H1 (cell line): Measurements from ENCODE around the gene PRICKLE3. TPM values are rescaled to one million over a fixed set of nuclear protein-coding genes. Genes with fewer than 3 reads are reported as not detected.

Experiments used
- CTCF ChIA-PET: fragments of 300-600 bp; sonication (Branson Sonifier 250); formaldehyde crosslinking; loops from one replicate; lab custom pipeline; 2021; ENCODE audit not compliant: partially characterized antibody; lab: Charles Lee
- POLR2A ChIA-PET: fragments of 300-600 bp; sonication (Branson Sonifier 250); formaldehyde crosslinking; loops from one replicate; lab custom pipeline; 2021; ENCODE audit warnings: inconsistent platforms; ENCODE audit not compliant: partially characterized antibody; lab: Charles Lee
- DNase-seq, 2 experiments: peaks; one replicate each; pipeline versions ENCODE4 v3.0.0 to v3.0.0-alpha.2; 2010 to 2022; ENCODE audit warnings: low spot score in 2 of 2, low read depth in 1 of 2, mixed read lengths in 1 of 2
- FAIRE-seq: peaks from 2 replicates; lab custom pipeline; 2011; peaks lifted over from hg19 to GRCh38; lab: Jason Lieb, UNC
- H2AFZ ChIP-seq: 2 replicates; pipeline ENCODE4 v1.8.1; 2012; ENCODE audit warnings: low read length, inconsistent platforms
- H2AK5ac ChIP-seq: 2 replicates; pipeline ENCODE4 v1.6.1; 2013; ENCODE audit warnings: low read depth, low read length
- H2BK120ac ChIP-seq: replicated peaks from 2 replicates; pipeline ENCODE3; 2013; ENCODE audit warnings: low read depth, low read length, inconsistent platforms
- H2BK12ac ChIP-seq: 2 replicates; pipeline ENCODE4 v1.6.1; 2013; ENCODE audit warnings: low read depth, low read length
- H2BK15ac ChIP-seq: 2 replicates; pipeline ENCODE4 v1.6.1; 2013; ENCODE audit warnings: low read length
- H2BK20ac ChIP-seq: 2 replicates; pipeline ENCODE4 v1.6.1; 2013; ENCODE audit warnings: low read length
- H2BK5ac ChIP-seq: 2 replicates; pipeline ENCODE4 v1.6.1; 2013; ENCODE audit warnings: low read depth, low read length
- H3K14ac ChIP-seq: 2 replicates; pipeline ENCODE4 v1.6.1; 2013; ENCODE audit warnings: inconsistent platforms; ENCODE audit not compliant: insufficient read length
- H3K18ac ChIP-seq: 2 replicates; pipeline ENCODE4 v1.6.1; 2013; ENCODE audit warnings: low read length; ENCODE audit errors: extremely low read depth
- H3K23ac ChIP-seq: 2 replicates; pipeline ENCODE4 v1.6.1; 2013; ENCODE audit warnings: inconsistent platforms; ENCODE audit not compliant: insufficient read length
- H3K23me2 ChIP-seq: 2 replicates; pipeline ENCODE4 v1.6.1; 2013; ENCODE audit warnings: low read depth, low read length
- H3K27ac ChIP-seq: 2 replicates; pipeline ENCODE4 v1.6.1; 2011; ENCODE audit warnings: low read depth, low read length, inconsistent platforms
- H3K27me3 ChIP-seq, 4 experiments: replicated peaks in 1 of 4; 1 replicate in 1 of 4; 2 replicates in 3 of 4; pipeline versions ENCODE4 v1.6.1 to v1.8.1; 2011 to 2013; ENCODE audit warnings: low read length in 3 of 4, mild to moderate bottlenecking in 3 of 4, inconsistent platforms in 2 of 4, mixed read lengths in 2 of 4, moderate library complexity in 1 of 4; ENCODE audit not compliant: control insufficient read depth in 3 of 4, insufficient read depth in 3 of 4; ENCODE audit errors: extremely low read depth in 1 of 4
- H3K36me3 ChIP-seq, 4 experiments: 2 replicates each; pipeline versions ENCODE4 v1.6.1 to v1.8.1; 2011 to 2013; ENCODE audit warnings: mild to moderate bottlenecking in 4 of 4, low read length in 3 of 4, moderate library complexity in 2 of 4, control low read depth in 1 of 4, inconsistent platforms in 1 of 4; ENCODE audit not compliant: insufficient read depth in 4 of 4, control insufficient read depth in 2 of 4
- H3K4ac ChIP-seq: replicated peaks from 2 replicates; pipeline ENCODE3; 2013; ENCODE audit warnings: low read length, low read depth, mixed read lengths, inconsistent platforms; ENCODE audit not compliant: insufficient read length
- H3K4me1 ChIP-seq, 4 experiments: replicated peaks in 1 of 4; 1 replicate in 1 of 4; 2 replicates in 3 of 4; pipeline versions ENCODE4 v1.6.1 to v1.8.1; 2011 to 2013; ENCODE audit warnings: low read length in 3 of 4, inconsistent platforms in 2 of 4, mixed read lengths in 1 of 4; ENCODE audit not compliant: insufficient read depth in 4 of 4, control insufficient read depth in 3 of 4
- H3K4me2 ChIP-seq, 2 experiments: 2 replicates each; pipeline versions ENCODE4 v1.6.1 to v1.8.1; 2011 to 2013; ENCODE audit warnings: low read depth in 2 of 2, low read length in 2 of 2, control low read depth in 1 of 2, inconsistent platforms in 1 of 2, mild to moderate bottlenecking in 1 of 2; ENCODE audit not compliant: insufficient read depth in 1 of 2
- H3K4me3 ChIP-seq, 4 experiments: fragments of 200-600, 300-600 bp in 1 of 4; sonication (generic), shearing (Covaris generic), sonication (Bioruptor Twin) in 1 of 4; 2 replicates each; pipeline versions ENCODE4 v1.5.1 to v1.8.1; 2011 to 2016; ENCODE audit warnings: low read length in 4 of 4, low read depth in 3 of 4, control low read depth in 2 of 4, inconsistent platforms in 2 of 4, mild to moderate bottlenecking in 2 of 4, mixed read lengths in 1 of 4, moderate library complexity in 1 of 4; ENCODE audit not compliant: insufficient read depth in 2 of 4; ENCODE audit errors: extremely low read depth in 1 of 4
- H3K56ac ChIP-seq: replicated peaks from 2 replicates; pipeline ENCODE3; 2013; ENCODE audit warnings: low read depth, mild to moderate bottlenecking, mixed read lengths, low read length, inconsistent platforms; ENCODE audit not compliant: insufficient read length
- H3K79me1 ChIP-seq: 2 replicates; pipeline ENCODE4 v1.6.1; 2013; ENCODE audit warnings: low read depth, low read length, control low read depth
- H3K79me2 ChIP-seq, 2 experiments: 2 replicates each; pipeline versions ENCODE4 v1.6.1 to v1.8.1; 2012 to 2013; ENCODE audit warnings: low read length in 2 of 2, mild to moderate bottlenecking in 2 of 2, inconsistent platforms in 1 of 2; ENCODE audit not compliant: insufficient read depth in 2 of 2, control insufficient read depth in 1 of 2
- H3K9ac ChIP-seq, 4 experiments: replicated peaks in 1 of 4; 1 replicate in 1 of 4; 2 replicates in 3 of 4; pipeline versions ENCODE4 v1.6.1 to v1.8.1; 2011 to 2013; ENCODE audit warnings: low read depth in 3 of 4, low read length in 3 of 4, control low read depth in 2 of 4, mild to moderate bottlenecking in 2 of 4, moderate library complexity in 2 of 4, inconsistent platforms in 1 of 4; ENCODE audit errors: extremely low read depth in 1 of 4
- H3K9me3 ChIP-seq, 2 experiments: 2 replicates each; pipeline versions ENCODE4 v1.6.1 to v1.8.1; 2012 to 2013; ENCODE audit warnings: mild to moderate bottlenecking in 2 of 2, moderate library complexity in 2 of 2, control low read depth in 1 of 2, inconsistent platforms in 1 of 2, low read depth in 1 of 2, low read length in 1 of 2, mixed read lengths in 1 of 2; ENCODE audit not compliant: insufficient read depth in 2 of 2
- H4K20me1 ChIP-seq, 2 experiments: replicated peaks in 1 of 2; 2 replicates each; pipeline versions ENCODE3 to v1.8.1; 2011 to 2013; ENCODE audit warnings: inconsistent platforms in 2 of 2, low read length in 2 of 2, mild to moderate bottlenecking in 1 of 2; ENCODE audit not compliant: insufficient read depth in 2 of 2, control insufficient read depth in 1 of 2
- H4K5ac ChIP-seq: 2 replicates; pipeline ENCODE4 v1.6.1; 2013; ENCODE audit warnings: low read length, low read depth, mixed read lengths, inconsistent platforms; ENCODE audit not compliant: insufficient read length
- H4K8ac ChIP-seq: 2 replicates; pipeline ENCODE4 v1.8.0; 2013; ENCODE audit warnings: mild to moderate bottlenecking, moderate library complexity, low read length, inconsistent platforms; ENCODE audit not compliant: insufficient read depth; ENCODE audit errors: extremely low read depth
- H4K91ac ChIP-seq: replicated peaks from 2 replicates; pipeline ENCODE3; 2013; ENCODE audit warnings: low read length, mixed read lengths, inconsistent platforms; ENCODE audit not compliant: insufficient read length
- BACH1 ChIP-seq: IDR thresholded peaks from 2 replicates; pipeline ENCODE4 v1.6.1; 2012; ENCODE audit warnings: low read length, improper control_type of control experiment
- BCL11A ChIP-seq, 2 experiments: IDR thresholded peaks; one replicate each; pipeline ENCODE4 v1.6.1; 2011; ENCODE audit warnings: low read depth in 2 of 2, low read length in 2 of 2, mild to moderate bottlenecking in 2 of 2
- BRCA1 ChIP-seq: IDR thresholded peaks from 2 replicates; pipeline ENCODE4 v1.6.1; 2012; ENCODE audit warnings: low read depth, low read length, improper control_type of control experiment
- EGR1 ChIP-seq: IDR thresholded peaks from 2 replicates; pipeline ENCODE4 v1.6.1; 2011; ENCODE audit warnings: low read depth, low read length, borderline replicate concordance
- EP300 ChIP-seq, 2 experiments: IDR thresholded peaks; 1 replicate in 1 of 2; 2 replicates in 1 of 2; pipeline ENCODE4 v1.6.1; 2011 to 2012; ENCODE audit warnings: low read depth in 2 of 2, low read length in 2 of 2, mild to moderate bottlenecking in 2 of 2, borderline replicate concordance in 1 of 2, inconsistent platforms in 1 of 2, moderate library complexity in 1 of 2
- FOSL1 ChIP-seq: IDR thresholded peaks from 2 replicates; pipeline ENCODE4 v1.6.1; 2011; ENCODE audit warnings: mild to moderate bottlenecking, low read depth, low read length, moderate library complexity; ENCODE audit not compliant: insufficient read depth
- NRF1 ChIP-seq: IDR thresholded peaks from 2 replicates; pipeline ENCODE4 v1.6.1; 2011; ENCODE audit warnings: mild to moderate bottlenecking, low read depth, low read length, improper control_type of control experiment
- POLR2A ChIP-seq, 2 experiments: IDR thresholded peaks; 1 replicate in 1 of 2; 2 replicates in 1 of 2; pipeline ENCODE4 v1.6.1; 2011; ENCODE audit warnings: low read depth in 2 of 2, low read length in 2 of 2, mild to moderate bottlenecking in 2 of 2; ENCODE audit errors: control extremely low read depth in 1 of 2
- RFX5 ChIP-seq: IDR thresholded peaks from 2 replicates; pipeline ENCODE4 v1.6.1; 2011; ENCODE audit warnings: low read depth, low read length, improper control_type of control experiment, borderline replicate concordance
- RNF2 ChIP-seq: fragments of 200-900, 300-1000 bp; sonication (generic); IDR thresholded peaks from 2 replicates; pipeline ENCODE4 v1.7.1; 2016; ENCODE audit warnings: borderline replicate concordance, low read depth, mild to moderate bottlenecking, antibody characterized with exemption, low read length; ENCODE audit not compliant: poor library complexity, severe bottlenecking; ENCODE audit errors: missing control alignments
- SIRT6 ChIP-seq: IDR thresholded peaks from one replicate; pipeline ENCODE4 v1.7.1; 2012; ENCODE audit warnings: low read length, inconsistent platforms
- SIX5 ChIP-seq: IDR thresholded peaks from 2 replicates; pipeline ENCODE4 v1.6.1; 2011; ENCODE audit warnings: mild to moderate bottlenecking, low read depth, low read length
- YY1 ChIP-seq: IDR thresholded peaks from 2 replicates; pipeline ENCODE4 v1.6.1; 2011; ENCODE audit warnings: low read depth, mild to moderate bottlenecking, low read length
- WGBS, 2 experiments: shearing (Covaris generic) in 1 of 2; methylation state at CpG; one replicate each; pipeline versions ENCODE4 v1.1.6 to v1.1.7; 2013 to 2015; ENCODE audit warnings: low lambda C conversion rate in 2 of 2, mixed read lengths in 2 of 2, inconsistent platforms in 1 of 2, low coverage in 1 of 2, missing lambda C conversion rate in 1 of 2; ENCODE audit not compliant: insufficient replicate concordance in 2 of 2, insufficient coverage in 1 of 2, insufficient read length in 1 of 2; ENCODE audit errors: extremely low coverage in 1 of 2, missing lambda C conversion rate in 1 of 2; 5-methylcytosine and 5-hydroxymethylcytosine counted together
- polyA plus RNA-seq, 7 experiments: library from polyadenylated mRNA; depleted of rRNA in 3 of 7; stranded (reverse) in 5 of 7; unstranded in 2 of 7; fragments of >200 nt in 5 of 7; fragments of 200-250 nt in 2 of 7; gene quantifications; 1 replicate in 5 of 7; 2 replicates in 1 of 7; 4 replicates in 1 of 7; pipeline versions ENCODE4 v1.2.1 to v1.2.3, GENCODE V29; 2011 to 2013; ENCODE audit warnings: missing spikeins in 2 of 7, mixed read lengths in 2 of 7
- total RNA-seq: library from RNA; stranded (reverse); fragmentation: NEBNext Ultra II Directional; extraction: Animal tissue kit (Norgen Biotek cat#: 25700); gene quantifications from 2 replicates; pipeline ENCODE4 v1.2.1, GENCODE V29; 2021
- TF ChIP-seq, protein P1 (sequence below): IDR thresholded peaks from 2 replicates; pipeline ENCODE4 v1.6.1; 2012; ENCODE audit warnings: inconsistent platforms
- TF ChIP-seq, protein P2 (sequence below): IDR thresholded peaks from 2 replicates; pipeline ENCODE4 v1.6.1; 2012; ENCODE audit warnings: inconsistent platforms

The PRICKLE3 gene
- total and polyA plus RNA-seq, 2 of the 8 experiments (the other 6 are each of a cell fraction or from before 2014, with no cell fraction given) = 9.1 to 10.6 TPM

GRCh38 chrX:49133759-49134158 is 52.4 kb downstream of the PRICKLE3 start:
- Histone ChIP-seq H3K9me3 (no peaks in the 10 kb centered on the region), H2AFZ (no peak overlapping the region), H3K27ac (no peak overlapping the region), H3K4me3 (no peak overlapping the region), H3K27me3 (no peaks in the 10 kb centered on the region), H2BK20ac (no peak overlapping the region), H3K4me1 (no peaks in the 10 kb centered on the region), H3K79me1 (no peaks in the 10 kb centered on the region), H3K56ac (no peak overlapping the region), H4K91ac (no peak overlapping the region), H4K8ac (no peak overlapping the region), H3K4ac (no peak overlapping the region), H3K14ac (no peak overlapping the region), H3K23me2 (no peaks in the 10 kb centered on the region), H3K18ac (no peak overlapping the region), H3K23ac (no peak overlapping the region), H2BK12ac (no peak overlapping the region), H2BK120ac (no peak overlapping the region), H3K4me2 (no peak overlapping the region), H3K9ac (no peak overlapping the region), H3K36me3 (no peaks in the 10 kb centered on the region), H2BK5ac (no peak overlapping the region), H2BK15ac (no peak overlapping the region), H2AK5ac (no peak overlapping the region), H3K79me2 (no peaks in the 10 kb centered on the region), H4K20me1 (no peaks in the 10 kb centered on the region), H4K5ac (no peak overlapping the region)
- 91% methylated on average over 1 of the region's 1 CpG; no CpG with 5 or more reads in 1 of the 2 experiments for WGBS, 2 experiments
- FAIRE-seq (no peak), DNase-seq (no peak)
- ChIA-PET POLR2A (no interaction called here), CTCF (no interaction called here)
- TF ChIP-seq BACH1 (no peak), EGR1 (no peak), POLR2A (IDR thresholded peaks at IDR 0.05; ENCODE audit: control extremely low read depth in 1 of 2, low read depth in 2 of 2, low read length in 2 of 2) (no peak), RNF2 (no peak), YY1 (no peak), EP300 (IDR thresholded peaks at IDR 0.05; ENCODE audit: borderline replicate concordance in 1 of 2, low read depth in 2 of 2, low read length in 2 of 2) (no peak), RFX5 (no peak), BCL11A (IDR thresholded peaks at IDR 0.05; ENCODE audit: low read depth in 2 of 2, low read length in 2 of 2) (no peak), BRCA1 (no peak), FOSL1 (no peak), SIX5 (no peak), SIRT6 (no peak), NRF1 (no peak)
- TF ChIP-seq, protein P1, sequence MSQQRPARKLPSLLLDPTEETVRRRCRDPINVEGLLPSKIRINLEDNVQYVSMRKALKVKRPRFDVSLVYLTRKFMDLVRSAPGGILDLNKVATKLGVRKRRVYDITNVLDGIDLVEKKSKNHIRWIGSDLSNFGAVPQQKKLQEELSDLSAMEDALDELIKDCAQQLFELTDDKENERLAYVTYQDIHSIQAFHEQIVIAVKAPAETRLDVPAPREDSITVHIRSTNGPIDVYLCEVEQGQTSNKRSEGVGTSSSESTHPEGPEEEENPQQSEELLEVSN = no peak
- TF ChIP-seq, protein P2, sequence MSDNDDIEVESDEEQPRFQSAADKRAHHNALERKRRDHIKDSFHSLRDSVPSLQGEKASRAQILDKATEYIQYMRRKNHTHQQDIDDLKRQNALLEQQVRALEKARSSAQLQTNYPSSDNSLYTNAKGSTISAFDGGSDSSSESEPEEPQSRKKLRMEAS = no peak
